KMS-11 (cell line): ENCODE measurements around the gene TMEM18.

Source experiments
- H2AFZ ChIP-seq: fragments of 200-600 bp; sonication (generic); 2 replicates; pipeline ENCODE4 v1.6.1; 2016; ENCODE audit warnings: antibody characterized with exemption, mixed run types, low read depth
- H3K27ac ChIP-seq: fragments of 200-600 bp; sonication (generic); 2 replicates; pipeline ENCODE4 v1.6.1; 2016; ENCODE audit warnings: mild to moderate bottlenecking, mixed run types
- H3K27me3 ChIP-seq: fragments of 200-600 bp; sonication (generic); 2 replicates; pipeline ENCODE4 v1.6.1; 2017; ENCODE audit warnings: mild to moderate bottlenecking, low read depth, mixed run types, moderate library complexity; ENCODE audit not compliant: insufficient read depth
- H3K36me3 ChIP-seq: fragments of 200-600 bp; sonication (generic); 2 replicates; pipeline ENCODE4 v1.6.1; 2017; ENCODE audit warnings: mild to moderate bottlenecking, mixed run types; ENCODE audit not compliant: insufficient read depth
- H3K4me1 ChIP-seq: fragments of 200-600 bp; sonication (generic); 2 replicates; pipeline ENCODE4 v1.6.1; 2016; ENCODE audit warnings: mild to moderate bottlenecking, low read depth, mixed run types; ENCODE audit not compliant: poor library complexity, severe bottlenecking
- H3K4me2 ChIP-seq: fragments of 200-600 bp; sonication (generic); 2 replicates; pipeline ENCODE4 v1.7.0; 2016; ENCODE audit warnings: mild to moderate bottlenecking, mixed run types
- H3K4me3 ChIP-seq: fragments of 200-600 bp; sonication (generic); IDR thresholded peaks from 2 replicates; pipeline ENCODE4 v1.6.1; 2017; ENCODE audit warnings: low read depth, low read length, mixed read lengths; ENCODE audit not compliant: insufficient read depth
- H3K79me2 ChIP-seq: fragments of 200-600 bp; sonication (generic); 2 replicates; pipeline ENCODE4 v1.6.1; 2016; ENCODE audit warnings: low read depth, mixed run types; ENCODE audit not compliant: insufficient read depth
- H3K9ac ChIP-seq: fragments of 200-600 bp; sonication (generic); 2 replicates; pipeline ENCODE4 v1.6.1; 2016; ENCODE audit warnings: mild to moderate bottlenecking, mixed run types
- H4K20me1 ChIP-seq: fragments of 200-600 bp; sonication (generic); 2 replicates; pipeline ENCODE4 v1.6.1; 2016; ENCODE audit warnings: mild to moderate bottlenecking, mixed run types; ENCODE audit not compliant: insufficient read depth
- CTCF ChIP-seq: fragments of 200-600 bp; sonication (generic); conservative IDR thresholded peaks from 2 replicates; pipeline ENCODE4 v1.6.1; 2017; ENCODE audit warnings: low read depth, mild to moderate bottlenecking, antibody characterized with exemption, low read length, moderate library complexity, mixed read lengths

TMEM18 gene

GRCh38 chr2:692767-693166 lies 15.6 kb upstream of the TMEM18 start:
- Histone ChIP-seq H3K4me1 (no peaks in the 10 kb centered on the region), H3K9ac (no peak overlapping the region), H3K27ac (no peak overlapping the region), H4K20me1 (no peaks in the 10 kb centered on the region), H3K4me3 (no peak overlapping the region), H3K36me3 (no peaks in the 10 kb centered on the region), H2AFZ (no peak overlapping the region), H3K79me2 (no peaks in the 10 kb centered on the region), H3K4me2 (no peak overlapping the region), H3K27me3 (no peaks in the 10 kb centered on the region)
- no peak for TF ChIP-seq CTCF

GRCh38 chr2:691821-692761 lies 14.9 kb upstream of the TMEM18 start:
- no peaks in the 10 kb centered on the region for H3K36me3 ChIP-seq
- no peak overlapping the region for H3K9ac ChIP-seq
- no peak overlapping the region for H3K27ac ChIP-seq
- no peak for TF ChIP-seq CTCF
- no peaks in the 10 kb centered on the region for H3K27me3 ChIP-seq
- H4K20me1 ChIP-seq: no peaks in the 10 kb centered on the region
- no peaks in the 10 kb centered on the region for H3K4me1 ChIP-seq
- H3K79me2 ChIP-seq: no peaks in the 10 kb centered on the region
- no peak overlapping the region for H3K4me2 ChIP-seq
- H3K4me3 ChIP-seq: no peak overlapping the region
- no peak overlapping the region for H2AFZ ChIP-seq

- H2AFZ ChIP-seq: no peak overlapping the region
- H4K20me1 ChIP-seq: no peaks in the 10 kb centered on the region
- TF ChIP-seq CTCF: no peak
- no peak overlapping the region for H3K27ac ChIP-seq
- no peaks in the 10 kb centered on the region for H3K79me2 ChIP-seq
- H3K4me1 ChIP-seq: no peaks in the 10 kb centered on the region
- H3K9ac ChIP-seq: no peak overlapping the region
- H3K27me3 ChIP-seq: no peaks in the 10 kb centered on the region
- H3K4me2 ChIP-seq: no peak overlapping the region
- H3K4me3 ChIP-seq: no peak overlapping the region
- H3K36me3 ChIP-seq: no peaks in the 10 kb centered on the region
These were observed 13.6 kb upstream of the TMEM18 start for GRCh38 chr2:690799-691198.

GRCh38 chr2:689877-690510 lies 12.8 kb upstream of the TMEM18 start:
- no peak overlapping the region for H2AFZ ChIP-seq
- H4K20me1 ChIP-seq: no peaks in the 10 kb centered on the region
- H3K4me2 ChIP-seq: no peak overlapping the region
- no peak overlapping the region for H3K4me3 ChIP-seq
- no peak for TF ChIP-seq CTCF
- no peak overlapping the region for H3K27ac ChIP-seq
- no peaks in the 10 kb centered on the region for H3K4me1 ChIP-seq
- H3K27me3 ChIP-seq: no peaks in the 10 kb centered on the region
- no peaks in the 10 kb centered on the region for H3K36me3 ChIP-seq
- no peak overlapping the region for H3K9ac ChIP-seq
- H3K79me2 ChIP-seq: no peaks in the 10 kb centered on the region
